Tibial artery (tissue), 4 donors: ENCODE data around the gene HPF1.

ENCODE experiments used
- DNase-seq, 2 donors: peaks; one replicate each; pipeline ENCODE4 v3.0.0-alpha.2; 2019
- H3K27ac ChIP-seq, 2 donors: fragments of 200-600 bp; sonication (generic) in 1 of 2; 1 replicate in 1 of 2; 2 replicates in 1 of 2; pipeline ENCODE4 v1.5.1; 2018 to 2019; ENCODE audit warnings: mild to moderate bottlenecking in 1 of 2
- H3K27me3 ChIP-seq, 2 donors: fragments of 200-600 bp; sonication (generic) in 1 of 2; one replicate each; pipeline versions ENCODE4 v1.5.1 to v1.6.0; 2016 to 2019
- H3K36me3 ChIP-seq, 3 donors: fragments of 200-600 bp; sonication (generic) in 2 of 3; one replicate each; pipeline ENCODE4 v1.5.1; 2016 to 2019; ENCODE audit warnings: mild to moderate bottlenecking in 2 of 3
- H3K4me1 ChIP-seq, 4 donors: fragments of 200-600 bp; sonication (generic) in 2 of 4; 1 replicate in 3 of 4; 2 replicates in 1 of 4; pipeline ENCODE4 v1.5.1; 2016 to 2019
- H3K4me3 ChIP-seq, 2 donors: fragments of 200-600 bp; sonication (generic) in 1 of 2; 1 replicate in 1 of 2; 2 replicates in 1 of 2; pipeline ENCODE4 v1.5.1; 2018 to 2019; ENCODE audit warnings: mild to moderate bottlenecking in 2 of 2
- H3K9me3 ChIP-seq, 3 donors: fragments of 200-600 bp; sonication (generic) in 1 of 3; one replicate each; pipeline ENCODE4 v1.5.1; 2016 to 2019
- intact Hi-C: fragments of 100-400 bp; cut with DNase I; formaldehyde crosslinking; loops from one replicate; pipeline ENCODE4 v1.15.0; 2023; ENCODE audit warnings: low total_unique reads
- TF ChIP-seq, protein P1 (sequence below), 2 experiments: fragments of 200-600 bp in 1 of 2; fragments of 450-650 bp in 1 of 2; IDR thresholded peaks; one replicate each; pipeline ENCODE4 v1.5.1; 2017 to 2019; ENCODE audit warnings: antibody characterized with exemption in 2 of 2, mild to moderate bottlenecking in 1 of 2, moderate library complexity in 1 of 2

The HPF1 gene

DNA sequence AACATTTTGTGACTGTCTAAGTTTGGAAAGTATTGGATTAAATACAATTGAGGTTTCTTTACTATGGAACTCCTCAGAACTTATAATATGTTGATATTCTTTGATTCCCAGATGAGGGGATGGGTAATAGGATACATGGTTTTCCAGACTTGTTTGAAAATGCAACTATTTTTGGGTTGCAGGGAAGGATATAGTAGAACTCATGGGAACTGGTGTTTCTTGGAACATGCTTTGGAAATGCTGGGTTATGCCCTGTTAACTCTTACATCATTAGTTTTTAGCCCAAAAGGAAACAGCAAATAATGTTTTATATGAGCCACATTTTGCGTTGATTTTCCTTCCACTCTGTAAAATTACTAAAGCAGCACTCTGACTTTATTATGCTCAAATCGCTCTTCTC, 41.9 kb downstream of the HPF1 start:
- H3K9me3 ChIP-seq, result no peaks in the 10 kb centered on the region
- H3K4me1 ChIP-seq, result no peaks in the 10 kb centered on the region
- H3K36me3 ChIP-seq, result peaks cover 12 to 37% (median 27%) of the 10 kb centered on the region in 3 donors
- H3K4me3 ChIP-seq, result no peak overlapping the region
- H3K27me3 ChIP-seq, result no peaks in the 10 kb centered on the region
- intact Hi-C loops, result no loop called here
- no peak for DNase-seq
- TF ChIP-seq, protein P1, sequence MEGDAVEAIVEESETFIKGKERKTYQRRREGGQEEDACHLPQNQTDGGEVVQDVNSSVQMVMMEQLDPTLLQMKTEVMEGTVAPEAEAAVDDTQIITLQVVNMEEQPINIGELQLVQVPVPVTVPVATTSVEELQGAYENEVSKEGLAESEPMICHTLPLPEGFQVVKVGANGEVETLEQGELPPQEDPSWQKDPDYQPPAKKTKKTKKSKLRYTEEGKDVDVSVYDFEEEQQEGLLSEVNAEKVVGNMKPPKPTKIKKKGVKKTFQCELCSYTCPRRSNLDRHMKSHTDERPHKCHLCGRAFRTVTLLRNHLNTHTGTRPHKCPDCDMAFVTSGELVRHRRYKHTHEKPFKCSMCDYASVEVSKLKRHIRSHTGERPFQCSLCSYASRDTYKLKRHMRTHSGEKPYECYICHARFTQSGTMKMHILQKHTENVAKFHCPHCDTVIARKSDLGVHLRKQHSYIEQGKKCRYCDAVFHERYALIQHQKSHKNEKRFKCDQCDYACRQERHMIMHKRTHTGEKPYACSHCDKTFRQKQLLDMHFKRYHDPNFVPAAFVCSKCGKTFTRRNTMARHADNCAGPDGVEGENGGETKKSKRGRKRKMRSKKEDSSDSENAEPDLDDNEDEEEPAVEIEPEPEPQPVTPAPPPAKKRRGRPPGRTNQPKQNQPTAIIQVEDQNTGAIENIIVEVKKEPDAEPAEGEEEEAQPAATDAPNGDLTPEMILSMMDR (IDR thresholded peaks at IDR 0.05), result no peak
- H3K27ac ChIP-seq, result no peak overlapping the region

DNA sequence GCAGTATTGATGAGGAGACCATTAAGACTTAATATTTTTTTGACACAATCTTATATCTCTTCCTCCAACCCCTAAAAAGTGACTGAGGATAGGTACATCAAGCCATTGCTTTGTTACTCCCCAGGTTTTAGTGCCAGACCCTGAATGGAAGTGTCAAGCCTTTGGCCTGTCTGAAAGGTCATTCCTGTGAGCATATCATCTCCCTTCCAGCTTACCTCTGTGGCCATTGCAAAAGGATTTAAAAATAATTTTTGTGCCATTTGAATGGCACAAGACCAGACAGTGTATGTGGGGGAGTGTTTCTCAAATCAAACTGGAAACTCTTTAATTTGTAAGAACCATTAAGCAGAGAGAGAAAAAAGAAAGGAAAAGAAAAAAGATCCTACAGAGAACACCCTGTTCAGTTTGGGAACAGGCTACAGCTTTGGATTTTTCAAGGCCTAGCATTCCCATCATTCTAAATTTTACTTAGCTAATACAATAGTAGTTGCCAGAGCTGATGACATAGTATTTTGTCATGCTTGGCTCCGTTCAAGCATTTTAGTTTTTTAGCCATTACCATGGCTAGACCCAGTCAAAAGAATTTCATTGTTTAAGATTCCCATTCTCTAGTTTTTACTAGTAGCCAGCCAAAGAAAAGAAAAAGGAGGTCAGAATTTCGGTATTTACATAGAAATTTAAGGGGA, 49.6 kb downstream of the HPF1 start:
- no peak for DNase-seq
- Histone ChIP-seq H3K4me3 (no peak overlapping the region), H3K9me3 (no peaks in the 10 kb centered on the region), H3K27ac (no peak overlapping the region), H3K36me3 (peaks cover 13 to 14% (median 14%) of the 10 kb centered on the region in 3 donors), H3K4me1 (no peaks in the 10 kb centered on the region), H3K27me3 (no peaks in the 10 kb centered on the region)
- intact Hi-C loops, result no loop called here
- TF ChIP-seq, protein P1 (IDR thresholded peaks at IDR 0.05), result no peak

DNA sequence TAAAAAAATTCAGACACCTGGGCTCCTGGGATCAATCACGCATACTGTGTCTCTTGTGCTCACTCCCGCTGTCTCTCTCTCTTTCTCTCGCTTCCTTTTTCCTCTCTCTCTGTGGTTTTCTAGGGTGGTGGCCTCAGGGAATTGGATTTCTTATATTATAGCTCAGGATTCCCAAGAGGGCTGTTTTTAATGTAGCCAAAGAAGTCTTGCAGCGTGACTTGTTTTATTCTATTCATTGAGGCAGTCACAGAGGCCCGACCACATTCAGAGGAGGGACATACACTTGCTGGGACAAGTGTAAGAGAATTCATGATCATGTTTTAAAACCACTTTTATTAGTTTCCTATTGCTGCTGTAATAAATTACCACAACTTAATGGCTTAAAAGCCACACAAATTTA, 59.4 kb downstream of the HPF1 start:
- intact Hi-C loops, result no loop called here
- no peak overlapping the region for H3K4me3 ChIP-seq
- no peak for DNase-seq
- peaks cover 27 to 43% (median 29%) of the 10 kb centered on the region in 3 donors for H3K36me3 ChIP-seq
- TF ChIP-seq, protein P1 (IDR thresholded peaks at IDR 0.05), result no peak
- H3K27me3 ChIP-seq, result no peaks in the 10 kb centered on the region
- H3K9me3 ChIP-seq, result no peaks in the 10 kb centered on the region
- no peaks in the 10 kb centered on the region for H3K4me1 ChIP-seq
- no peak overlapping the region for H3K27ac ChIP-seq

DNA sequence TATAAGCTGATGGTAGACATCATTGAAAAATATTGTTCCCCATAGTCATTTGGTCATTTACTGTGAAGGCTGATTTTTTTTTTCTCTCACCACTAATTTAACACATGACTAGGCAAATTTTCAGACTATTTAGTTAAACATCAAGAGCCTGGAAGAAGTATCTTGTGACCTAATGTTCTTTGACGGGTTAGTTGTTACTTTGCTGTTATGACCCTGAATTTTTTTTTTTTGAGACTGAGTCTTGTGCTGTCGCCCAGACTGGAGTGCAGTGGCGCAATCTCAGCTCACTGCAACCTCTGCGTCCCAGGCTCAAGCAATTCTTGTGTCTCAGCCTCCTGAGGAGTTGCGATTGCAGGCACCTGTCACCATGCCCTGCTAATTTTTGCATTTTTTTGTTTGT, 67.0 kb downstream of the HPF1 start:
- no peak overlapping the region for H3K27ac ChIP-seq
- H3K27me3 ChIP-seq, result no peaks in the 10 kb centered on the region
- no peak overlapping the region for H3K4me3 ChIP-seq
- no peak for DNase-seq
- TF ChIP-seq, protein P1 (IDR thresholded peaks at IDR 0.05), result no peak
- no peaks in the 10 kb centered on the region for H3K4me1 ChIP-seq
- peaks cover 6 to 21% (median 10%) of the 10 kb centered on the region in 3 donors for H3K36me3 ChIP-seq
- intact Hi-C loops, result no loop called here
- H3K9me3 ChIP-seq, result no peaks in the 10 kb centered on the region

DNA sequence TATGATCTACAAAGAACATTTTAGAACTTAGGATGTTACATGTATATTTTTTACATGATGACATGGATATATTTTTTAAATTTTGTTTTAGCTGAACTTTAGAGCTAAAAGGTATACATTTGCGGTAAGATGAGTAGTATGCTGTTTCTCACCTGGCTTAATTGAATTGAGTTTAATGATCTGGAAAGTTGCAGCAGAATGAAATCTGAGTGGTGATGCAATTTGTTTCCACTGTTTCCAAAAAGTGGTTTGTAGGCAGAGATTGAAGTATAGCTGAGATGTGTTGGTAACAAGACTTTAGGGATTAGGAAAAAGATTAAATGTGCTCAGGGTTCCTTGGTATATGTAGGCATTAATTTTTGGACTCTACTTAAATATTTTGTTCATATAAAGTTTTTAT, 68.1 kb downstream of the HPF1 start:
- H3K27me3 ChIP-seq, result no peaks in the 10 kb centered on the region
- intact Hi-C loops, result no loop called here
- no peaks in the 10 kb centered on the region for H3K9me3 ChIP-seq
- no peak overlapping the region for H3K27ac ChIP-seq
- TF ChIP-seq, protein P1 (IDR thresholded peaks at IDR 0.05), result no peak
- H3K4me3 ChIP-seq, result no peak overlapping the region
- DNase-seq, result no peak
- no peaks in the 10 kb centered on the region for H3K4me1 ChIP-seq
- H3K36me3 ChIP-seq, result peaks cover 6 to 21% (median 10%) of the 10 kb centered on the region in 3 donors
